Measurements from ENCODE around the gene TLX1.
"Not testable (repeated sequence)": the region's sequence is repeated elsewhere in the genome, so short reads cannot be mapped to it uniquely, and the experiment has no call there.

The TLX1 gene

GRCh38 chr10:101154506-101154905 lies 23.4 kb downstream of the TLX1 start:
- not testable (repeated sequence) for DNase-seq

- no peak for DNase-seq
Observed at GRCh38 chr10:101155896-101156295, 24.8 kb downstream of the TLX1 start.

GRCh38 chr10:101157756-101158458 lies 26.8 kb downstream of the TLX1 start:
- no peak for DNase-seq

DNA sequence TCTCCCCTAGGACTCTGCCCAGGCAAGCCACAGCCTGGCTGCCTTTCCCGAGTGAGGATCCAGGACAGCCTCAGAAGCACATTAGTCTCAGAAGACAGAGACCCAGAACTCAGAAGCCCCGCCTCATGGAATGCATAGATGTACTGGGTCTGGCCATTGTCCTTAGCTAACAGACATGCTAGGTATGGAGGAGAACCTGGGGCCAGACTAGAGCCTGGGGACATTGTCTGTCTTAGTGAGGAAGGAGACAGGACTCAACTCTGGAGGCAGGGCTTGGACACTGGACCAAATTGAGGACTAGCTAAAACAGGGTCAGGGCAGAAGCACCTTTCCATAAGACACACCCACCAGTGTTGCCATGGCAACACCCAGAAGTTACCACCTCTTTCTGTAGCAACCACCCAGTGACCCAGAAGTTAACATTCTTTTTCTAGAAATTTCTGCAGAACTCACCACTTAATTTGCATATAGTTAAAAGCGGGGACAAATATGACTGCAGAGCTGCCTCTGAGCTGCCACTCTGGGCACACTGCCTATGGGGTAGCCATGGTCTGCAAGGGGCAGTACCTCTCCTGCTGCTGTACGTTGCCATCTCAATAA lies 27.5 kb downstream of the TLX1 start:
- DNase-seq: no peak

- DNase-seq: no peak
Observed at GRCh38 chr10:101161494-101162299, 30.6 kb downstream of the TLX1 start.

DNA sequence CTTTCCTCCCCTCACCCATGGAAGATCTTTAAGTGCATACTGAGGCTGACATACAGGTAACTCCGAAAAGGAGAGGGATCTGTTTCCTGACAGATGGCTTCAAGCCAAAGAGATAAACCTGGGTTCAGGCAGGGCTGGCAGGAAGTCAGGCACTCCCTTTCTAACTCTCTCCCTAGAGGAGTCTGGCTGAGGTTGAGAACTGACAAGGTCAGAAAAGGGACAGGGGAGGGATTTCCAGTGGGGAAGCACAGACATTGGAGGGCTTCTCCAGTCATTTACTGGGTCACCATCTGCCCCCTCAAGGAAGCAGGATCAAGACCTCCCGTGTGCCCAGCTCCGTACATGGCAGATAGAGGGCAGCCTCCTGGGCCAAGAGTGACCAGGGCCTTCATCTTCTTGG lies 31.6 kb downstream of the TLX1 start:
- no peak for DNase-seq

GRCh38 chr10:101164020-101164419 lies 32.9 kb downstream of the TLX1 start:
- no peak for DNase-seq

DNA sequence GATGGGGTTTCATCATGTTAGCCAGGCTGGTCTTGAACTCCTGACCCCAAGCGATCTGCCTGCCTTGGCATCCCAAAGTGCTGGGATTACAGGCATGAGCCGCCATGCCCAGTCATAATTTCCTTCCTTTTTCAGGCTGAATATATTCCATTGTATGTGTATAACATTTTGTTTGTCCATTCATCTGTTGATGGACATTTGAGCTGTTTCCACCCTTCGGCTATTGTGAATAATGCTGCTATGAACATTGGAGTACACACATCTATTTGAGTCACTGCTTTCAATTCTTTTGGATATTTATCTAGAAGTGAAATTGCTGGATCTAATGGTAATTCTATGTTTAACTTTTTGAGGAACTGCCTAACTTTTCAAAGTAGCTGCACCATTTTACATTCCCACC lies 34.6 kb downstream of the TLX1 start:
- DNase-seq: no peak

DNA sequence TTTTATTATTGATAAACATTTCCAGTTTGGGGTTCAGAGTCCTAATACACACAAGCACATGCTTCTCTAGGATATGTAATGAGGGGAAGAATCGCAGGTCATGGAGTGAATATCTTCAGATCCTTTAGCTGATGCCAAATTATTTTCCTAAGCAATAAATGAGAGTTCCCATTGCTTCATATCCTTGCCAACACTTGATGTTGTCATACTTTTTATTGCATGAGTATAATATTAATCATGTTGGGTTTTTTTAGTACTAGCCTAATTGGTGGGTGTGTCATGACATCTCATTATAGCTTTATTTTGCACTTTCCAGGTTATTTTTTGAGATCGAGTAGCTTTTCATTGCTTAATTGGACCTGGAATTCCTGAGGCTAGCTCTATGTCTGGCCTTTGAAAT lies 35.3 kb downstream of the TLX1 start:
- DNase-seq: no peak

DNA sequence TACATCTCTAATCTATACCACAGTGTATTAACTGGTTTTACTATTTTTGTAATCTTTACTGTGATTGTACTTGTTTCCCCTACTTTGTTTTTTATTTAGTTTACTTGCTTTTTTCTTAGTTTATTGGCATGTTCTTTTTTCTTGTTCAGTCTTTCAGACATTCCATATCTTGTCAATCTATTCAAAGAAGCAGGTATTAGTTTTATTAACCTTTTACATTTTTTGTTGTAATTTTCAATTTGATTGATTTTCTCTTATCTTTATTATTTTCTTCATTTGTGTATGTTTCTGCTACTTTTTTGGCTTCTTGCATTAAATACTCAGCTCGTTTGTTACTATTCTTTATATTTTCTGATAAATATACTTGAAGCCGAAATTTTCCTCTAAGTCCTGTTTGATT lies 41.6 kb downstream of the TLX1 start:
- DNase-seq: no peak

- DNase-seq: no peak
Observed at GRCh38 chr10:101174319-101174718, 43.2 kb downstream of the TLX1 start.

GRCh38 chr10:101176577-101176976 lies 45.5 kb downstream of the TLX1 start:
- no peak for DNase-seq

GRCh38 chr10:101182936-101183335 lies 51.8 kb downstream of the TLX1 start:
- DNase-seq: no peak

GRCh38 chr10:101183458-101184183 lies 52.5 kb downstream of the TLX1 start:
- no peak for DNase-seq
